GM19025 (cell line): ENCODE data around the gene ACSF2.

ENCODE experiments used
- ATAC-seq: cut with Tn5 transposase; IDR thresholded peaks from one replicate; pipeline ENCODE4 v1.9.1; 2021; ENCODE audit warnings: mild to moderate bottlenecking, low read depth, moderate library complexity; ENCODE audit not compliant: unreplicated experiment

Gene ACSF2

GRCh38 chr17:50432125-50432762 is 6.2 kb downstream of the ACSF2 start:
- no peak for ATAC-seq

- no peak for ATAC-seq
These were observed 11.4 kb downstream of the ACSF2 start for GRCh38 chr17:50437409-50437808.

- ATAC-seq = no peak
These were observed 13.0 kb downstream of the ACSF2 start for GRCh38 chr17:50439008-50439407.

- ATAC-seq = no peak
These were observed 14.3 kb downstream of the ACSF2 start for GRCh38 chr17:50440172-50440837.

GRCh38 chr17:50440838-50441829 is 15.1 kb downstream of the ACSF2 start:
- ATAC-seq = no peak

- ATAC-seq = no peak
These were observed 17.5 kb downstream of the ACSF2 start for GRCh38 chr17:50443505-50443974.

GRCh38 chr17:50444841-50445715 is 19.1 kb downstream of the ACSF2 start:
- ATAC-seq = no peak

- no peak for ATAC-seq
These were observed 19.8 kb downstream of the ACSF2 start for GRCh38 chr17:50445730-50446325.

GRCh38 chr17:50447870-50448595 is 22.0 kb downstream of the ACSF2 start:
- no peak for ATAC-seq

- ATAC-seq = no peak
These were observed 22.6 kb downstream of the ACSF2 start for GRCh38 chr17:50448643-50449042.

- ATAC-seq = no peak
These were observed 26.1 kb downstream of the ACSF2 start for GRCh38 chr17:50451943-50452629.

GRCh38 chr17:50452630-50453300 is 26.7 kb downstream of the ACSF2 start:
- no peak for ATAC-seq

GRCh38 chr17:50453901-50454300 is 27.9 kb downstream of the ACSF2 start:
- ATAC-seq = no peak

GRCh38 chr17:50457621-50458020 is 31.6 kb downstream of the ACSF2 start:
- no peak for ATAC-seq

- ATAC-seq = no peak
These were observed 32.3 kb downstream of the ACSF2 start for GRCh38 chr17:50458270-50458669.

GRCh38 chr17:50458701-50459676 is 33.0 kb downstream of the ACSF2 start:
- ATAC-seq = no peak

GRCh38 chr17:50459756-50460155 is 33.7 kb downstream of the ACSF2 start:
- no peak for ATAC-seq
